ENCODE data around the gene DHRS3. TPM values are rescaled to one million over a fixed set of nuclear protein-coding genes. Genes with fewer than 3 reads are reported as not detected.
"Not testable (repeated sequence)": the region's sequence is repeated elsewhere in the genome, so short reads cannot be mapped to it uniquely, and the experiment has no call there.

Gene DHRS3
- polyA plus RNA-seq, 5 donors, result 31.0 to 49.4 (median 43.0) TPM

DNA sequence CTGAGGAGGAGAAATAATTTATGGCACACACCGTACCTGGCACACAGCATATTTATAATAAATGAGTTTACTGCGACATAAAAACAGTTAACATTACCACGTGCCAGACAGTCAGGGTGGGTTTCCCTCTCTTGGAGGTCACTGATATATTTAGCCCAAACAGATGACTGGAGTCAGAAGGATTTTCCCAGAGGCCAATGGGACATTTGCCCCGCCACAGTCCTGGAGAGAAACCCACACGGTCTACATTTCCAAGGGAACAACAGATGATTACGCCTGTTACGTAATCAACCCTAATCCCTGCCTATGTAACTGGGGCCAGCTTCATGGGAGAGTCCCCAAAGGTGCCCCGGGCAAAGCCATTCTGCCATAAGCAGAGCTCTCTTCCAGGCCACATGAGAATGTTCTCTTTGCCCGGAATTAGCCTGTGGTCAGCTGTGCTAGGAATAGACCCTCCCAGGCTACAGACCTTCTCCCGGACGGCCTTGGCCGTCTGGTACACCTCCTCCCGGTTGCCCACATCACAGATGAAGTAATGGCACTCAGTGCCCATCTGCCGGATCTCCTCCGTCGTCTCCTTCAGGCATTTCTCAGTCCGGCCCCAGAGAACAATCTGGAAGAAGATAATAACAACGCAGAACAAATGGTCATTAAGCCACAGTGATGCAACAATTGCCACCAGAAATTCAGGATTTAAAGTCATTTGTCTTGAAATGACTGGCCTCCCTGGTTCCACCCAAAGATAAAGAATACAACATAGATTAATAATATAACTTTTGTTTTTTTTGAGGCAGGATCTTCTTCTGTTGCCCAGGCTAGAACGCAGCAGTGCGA lies 37.7 kb downstream of the DHRS3 start:
- DNase-seq, result no peak

DNA sequence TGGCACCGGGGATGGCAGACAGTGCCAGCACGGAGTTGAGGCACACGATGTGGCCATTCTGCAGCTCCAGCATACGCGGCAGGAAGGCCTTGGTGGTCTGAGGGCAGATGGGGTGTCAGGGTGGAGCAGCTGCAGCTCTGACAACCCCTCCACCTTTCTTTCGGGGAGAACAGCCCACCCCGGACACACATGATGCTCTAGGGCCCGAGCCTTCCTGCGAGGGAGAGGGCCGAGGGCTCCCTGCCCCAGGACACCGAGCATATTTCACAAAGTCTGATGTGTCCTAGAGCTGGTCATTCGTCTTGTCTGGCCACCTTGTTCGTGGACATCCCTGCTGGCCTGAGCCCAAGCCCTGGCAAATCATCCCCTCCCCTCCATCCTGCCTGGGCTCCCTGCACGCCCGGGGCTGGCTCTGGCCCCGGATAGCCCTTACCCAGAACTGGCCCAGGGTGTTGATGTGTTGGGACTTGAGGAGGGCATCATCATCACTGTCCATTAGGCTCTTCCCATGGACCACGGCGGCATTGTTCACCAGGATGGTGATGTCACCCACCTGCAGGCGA lies 39.1 kb downstream of the DHRS3 start:
- DNase-seq, result no peak

GRCh38 chr1:12577020-12577419 lies 41.0 kb downstream of the DHRS3 start:
- no peak for DNase-seq

- no peak for DNase-seq
These were observed 43.3 kb downstream of the DHRS3 start for GRCh38 chr1:12574757-12575139.

DNA sequence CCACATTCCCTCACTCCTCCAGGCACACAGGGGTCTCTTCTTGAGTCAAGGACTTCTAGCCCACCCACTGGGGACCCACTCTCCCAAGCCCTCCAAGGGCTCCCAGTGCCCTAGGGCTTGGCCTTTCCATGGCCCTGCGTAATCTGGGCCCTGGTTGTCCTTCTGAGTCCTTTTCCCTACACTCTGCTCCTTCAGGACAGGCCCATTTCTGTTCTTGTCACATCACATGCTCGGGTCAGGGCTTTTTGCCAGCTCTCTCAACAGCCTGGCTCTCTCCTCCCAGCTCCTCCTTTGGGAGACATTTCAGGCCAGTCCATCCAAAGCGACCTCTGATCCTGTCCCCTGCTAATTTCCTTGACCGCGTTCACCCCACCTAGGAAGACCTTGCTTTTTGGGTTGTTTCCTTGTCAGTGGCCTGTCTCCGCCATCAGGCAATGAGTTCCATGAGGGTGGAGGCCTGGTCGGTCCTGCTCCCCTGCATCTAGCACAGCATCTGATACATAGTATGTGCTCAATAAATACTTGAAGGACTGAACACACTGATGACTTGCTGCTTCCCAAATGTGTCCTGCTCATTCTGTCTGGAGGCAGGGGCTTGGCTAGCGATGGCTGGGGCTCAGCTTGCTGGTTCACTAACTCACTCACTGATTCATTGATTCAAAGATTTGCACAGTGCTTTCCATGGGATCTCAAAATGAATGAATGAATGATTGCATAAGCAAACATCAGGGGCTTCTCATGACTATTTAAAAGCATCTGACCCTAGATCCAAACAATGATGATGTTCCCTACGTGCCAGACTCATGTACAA lies 44.8 kb downstream of the DHRS3 start:
- DNase-seq, result no peak

DNA sequence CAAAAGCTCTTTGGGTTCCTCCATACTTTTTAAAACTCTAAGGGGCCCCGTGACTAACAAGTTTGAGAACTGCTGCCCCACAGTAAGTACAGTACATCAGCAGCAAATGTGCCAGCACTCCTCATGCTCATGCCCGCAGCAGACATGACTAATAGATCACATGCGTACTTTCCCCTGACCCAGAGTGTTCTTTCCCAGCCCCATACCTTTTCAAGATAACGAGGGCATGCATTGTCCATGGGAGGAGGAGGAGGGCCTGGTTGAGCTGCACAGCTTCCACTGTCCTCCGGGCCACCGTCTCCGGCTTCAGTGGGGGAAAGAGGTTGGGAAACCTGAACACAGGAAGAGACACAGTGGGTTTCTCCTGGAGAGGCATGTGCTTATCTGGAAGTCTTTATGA lies 45.5 kb downstream of the DHRS3 start:
- no peak for DNase-seq

- DNase-seq, result no peak
These were observed 47.7 kb downstream of the DHRS3 start for GRCh38 chr1:12570291-12570690.

DNA sequence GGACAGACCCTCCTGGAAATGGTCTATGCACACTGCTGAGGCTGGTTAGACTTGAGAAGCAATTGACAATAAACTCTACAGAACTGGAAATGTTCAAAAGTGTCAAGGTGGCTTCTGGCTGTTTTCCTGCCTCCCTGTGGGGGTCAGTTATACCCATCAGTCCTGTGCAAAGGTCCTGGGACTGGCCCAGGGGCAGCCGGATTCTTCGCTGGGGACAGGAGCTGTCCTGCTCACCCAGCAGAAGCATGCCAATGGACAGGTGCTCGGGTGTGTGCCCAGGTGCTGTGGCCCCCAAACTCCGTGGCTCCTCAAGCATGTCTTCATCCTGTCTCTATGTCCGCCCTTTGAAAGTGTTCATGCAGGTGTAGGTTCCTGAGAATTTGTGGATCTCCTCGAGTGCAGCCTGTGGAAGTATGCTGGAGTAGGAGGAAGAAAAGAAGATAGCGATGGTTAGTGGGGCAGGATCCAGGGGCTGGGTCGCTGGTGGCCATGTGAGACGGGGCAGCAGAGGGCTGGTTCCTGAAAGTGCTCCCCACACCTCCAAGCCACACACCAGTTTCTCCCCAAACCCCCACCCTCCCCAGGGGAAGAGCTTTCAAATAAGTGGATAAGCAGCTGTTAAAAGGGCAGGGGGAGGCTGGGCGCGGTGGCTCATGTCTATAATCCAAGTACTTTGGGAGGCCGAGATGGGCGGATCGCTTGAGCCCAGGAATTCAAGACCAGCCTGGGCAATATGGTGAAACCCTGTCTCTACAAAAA lies 49.8 kb downstream of the DHRS3 start:
- no peak for DNase-seq

- DNase-seq, result no peak
These were observed 50.7 kb downstream of the DHRS3 start for GRCh38 chr1:12567288-12567819.

GRCh38 chr1:12566484-12567287 lies 51.3 kb downstream of the DHRS3 start:
- DNase-seq, result no peak

DNA sequence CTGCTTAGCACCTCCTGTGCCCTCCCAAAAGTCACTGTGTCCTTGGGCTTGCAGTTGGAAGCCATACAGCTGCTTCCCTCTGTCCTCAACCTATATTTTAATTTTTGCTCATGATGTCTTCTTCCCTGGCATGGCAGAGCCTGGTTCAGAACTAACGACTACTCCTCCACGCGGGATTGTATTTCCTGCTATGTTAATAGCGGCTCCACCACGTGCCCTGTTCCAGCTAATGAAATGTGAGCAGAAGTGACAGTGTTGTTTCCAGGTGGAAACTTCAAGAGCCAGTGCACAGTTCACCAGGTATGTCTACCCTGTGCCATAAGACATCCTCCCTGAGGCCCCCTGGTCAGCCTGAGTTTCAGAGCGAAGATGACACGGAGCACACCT lies 52.1 kb downstream of the DHRS3 start:
- DNase-seq, result no peak

- peak in 1 of 2 donors; percentile 59 for DNase-seq
These were observed 52.7 kb downstream of the DHRS3 start for GRCh38 chr1:12565094-12565965.

DNA sequence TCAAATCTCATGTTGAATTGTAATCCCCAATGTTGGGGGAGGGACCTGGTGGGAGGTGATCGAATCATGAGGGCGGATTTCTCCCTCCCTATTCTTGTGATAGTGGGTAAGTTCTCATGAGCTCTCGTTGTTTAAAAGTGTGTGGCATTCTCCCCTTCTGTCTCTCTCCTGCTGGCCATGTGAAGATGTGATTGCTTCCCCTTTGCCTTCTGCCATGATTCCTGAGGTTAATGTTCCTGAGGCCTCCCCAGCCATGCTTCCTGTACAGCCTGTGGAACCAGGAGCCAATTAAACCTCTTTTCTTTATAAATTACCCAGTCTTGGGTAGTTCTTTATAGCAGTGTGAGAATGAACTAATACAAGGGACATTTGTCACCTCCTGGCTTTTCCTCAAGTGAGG lies 53.8 kb downstream of the DHRS3 start:
- DNase-seq, result not testable (repeated sequence)

- no peak for DNase-seq
These were observed 54.9 kb downstream of the DHRS3 start for GRCh38 chr1:12562955-12563576.

GRCh38 chr1:12561121-12561520 lies 56.9 kb downstream of the DHRS3 start:
- DNase-seq, result no peak

DNA sequence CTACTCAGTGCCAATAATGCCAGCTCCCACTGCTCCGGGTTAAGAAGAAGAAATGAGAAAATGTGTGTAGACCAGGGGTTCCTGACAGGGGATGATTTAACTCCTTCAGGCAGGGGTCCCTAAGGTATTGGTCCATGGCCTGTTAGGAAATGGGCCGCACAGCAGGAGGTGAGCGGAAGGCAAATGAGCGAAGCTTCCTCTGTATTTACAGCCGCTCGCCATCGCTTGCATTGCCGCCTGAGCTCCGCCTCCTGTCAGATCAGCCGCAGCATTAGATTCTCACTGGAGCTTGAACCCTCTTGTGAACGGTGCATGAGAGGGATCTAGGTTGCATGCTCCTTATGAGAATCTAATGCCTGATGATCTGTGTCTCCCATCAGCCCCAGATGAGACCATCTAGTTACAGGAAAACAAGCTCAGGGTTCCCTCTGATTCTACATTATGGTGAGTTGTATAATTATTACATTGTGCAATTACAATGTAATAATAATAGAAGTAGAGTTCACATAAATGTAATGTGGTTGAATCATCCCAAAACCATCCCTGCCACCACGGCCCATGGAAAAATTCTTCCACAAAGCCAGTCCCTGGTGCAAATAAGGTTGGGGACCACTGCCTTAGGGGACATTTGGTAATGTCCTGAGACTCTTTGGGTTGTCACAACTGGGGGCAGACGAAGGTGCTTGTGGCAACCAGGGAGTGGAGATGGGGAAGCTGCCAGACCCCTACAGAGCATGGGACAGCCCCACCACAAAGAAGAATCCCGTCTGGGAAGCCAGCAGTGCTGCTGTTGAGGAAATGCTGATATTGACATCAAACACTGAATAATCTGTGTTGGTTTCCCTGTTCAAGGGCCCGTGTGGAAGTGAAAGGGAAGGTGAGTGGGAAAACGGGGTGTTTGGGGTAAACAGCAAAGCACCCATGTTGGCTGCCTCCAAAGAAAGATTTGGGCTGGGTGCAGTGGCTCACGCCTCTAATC lies 60.8 kb downstream of the DHRS3 start:
- no peak for DNase-seq

- DNase-seq, result peak; percentile 85 to 87
These were observed 61.6 kb downstream of the DHRS3 start for GRCh38 chr1:12556368-12556930.

Measured in right lung (tissue), 5 donors.